Transverse colon (tissue), 4 donors: ENCODE results near the gene EMD.

Experiments
- CTCF ChIP-seq, 5 experiments: fragments of 200-600 bp in 3 of 5; fragments of 450-650 bp in 2 of 5; sonication (generic) in 3 of 5; IDR thresholded peaks; 1 replicate in 2 of 5; 2 replicates in 3 of 5; pipeline ENCODE4 v1.5.1; 2016 to 2017; ENCODE audit warnings: antibody characterized with exemption in 5 of 5, inconsistent platforms in 3 of 5, mild to moderate bottlenecking in 2 of 5, moderate library complexity in 1 of 5
- EP300 ChIP-seq: sonication (generic); formaldehyde crosslinking; IDR thresholded peaks from one replicate; pipeline ENCODE4 v1.6.1; 2017; ENCODE audit warnings: antibody characterized with exemption, low read depth
- POLR2A ChIP-seq: fragments of 450-650 bp; IDR thresholded peaks from one replicate; pipeline ENCODE4 v1.6.1; 2016; ENCODE audit warnings: antibody characterized with exemption, mild to moderate bottlenecking, moderate library complexity
- POLR2AphosphoS5 ChIP-seq, 3 donors: sonication (generic); formaldehyde crosslinking; IDR thresholded peaks; one replicate each; pipeline ENCODE4 v1.6.1; 2016; ENCODE audit warnings: antibody characterized with exemption in 3 of 3

DNA sequence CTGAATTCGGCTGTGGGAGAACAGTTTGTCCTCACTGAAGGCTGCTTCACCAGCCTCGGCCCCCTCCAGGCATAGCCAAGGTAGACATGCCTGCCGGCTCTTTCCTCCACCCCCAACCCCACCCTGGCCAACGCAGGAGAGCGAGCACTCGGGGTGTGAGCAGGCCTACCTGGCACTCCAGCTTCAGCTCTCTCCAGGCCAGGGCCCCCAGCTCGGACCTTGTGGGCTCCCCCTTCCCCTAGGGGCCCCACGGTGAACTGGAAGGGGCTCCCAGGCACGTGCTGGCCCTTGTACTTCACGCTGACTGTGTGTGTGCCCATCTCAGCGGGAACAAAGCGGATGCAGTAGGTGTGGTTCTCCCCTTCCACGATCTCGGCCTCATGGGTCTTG, 27.1 kb upstream of the EMD start:
- TF ChIP-seq CTCF (IDR thresholded peaks at IDR 0.05): no peak
- TF ChIP-seq POLR2A: no peak
- TF ChIP-seq EP300: no peak
- no peak for TF ChIP-seq POLR2AphosphoS5 (IDR thresholded peaks at IDR 0.05)
